GM18517 (cell line): ENCODE results near the gene CACNA2D1.

ENCODE experiments used
- ATAC-seq: cut with Tn5 transposase; IDR thresholded peaks from one replicate; pipeline ENCODE4 v1.9.1; 2021; ENCODE audit warnings: mild to moderate bottlenecking, moderate library complexity; ENCODE audit not compliant: unreplicated experiment

Gene CACNA2D1

DNA sequence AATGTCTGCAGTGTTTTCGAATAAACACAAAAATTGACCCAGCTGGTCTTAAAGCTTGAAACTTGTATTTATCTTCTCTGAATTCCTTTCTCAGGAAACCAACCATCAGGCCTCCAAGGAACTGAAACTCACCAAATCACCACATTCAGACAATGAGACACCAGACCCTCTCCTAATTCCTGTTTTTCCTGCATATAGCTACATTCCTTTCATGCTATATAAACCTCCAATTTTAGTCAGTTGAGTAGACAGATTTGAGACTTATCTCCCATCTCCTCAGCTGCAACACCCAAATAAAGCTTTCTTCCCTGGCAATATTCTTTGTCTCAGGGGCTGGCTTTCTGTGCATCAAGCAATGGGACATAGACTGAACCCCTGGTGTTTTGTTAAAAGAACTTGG is 317.0 kb downstream of the CACNA2D1 start:
- no peak for ATAC-seq

DNA sequence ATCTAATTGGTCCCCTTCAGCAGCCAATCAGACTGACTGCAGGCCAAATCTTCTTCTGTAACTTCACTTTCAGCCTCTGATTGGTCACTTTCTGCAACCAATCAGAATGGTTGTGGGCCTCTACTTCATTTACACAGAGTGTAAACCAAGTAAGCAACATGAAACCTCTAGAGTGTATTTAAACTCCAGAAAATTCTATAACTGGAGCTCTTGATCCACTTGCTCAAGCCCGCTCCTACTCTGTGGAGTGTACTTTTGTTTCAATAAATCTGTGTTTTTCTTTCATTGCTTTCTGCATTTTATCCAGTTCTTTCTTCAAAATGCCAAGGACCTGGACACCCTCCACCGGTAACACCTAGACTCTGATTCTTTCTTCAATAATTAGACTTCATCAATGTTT is 319.1 kb downstream of the CACNA2D1 start:
- ATAC-seq = no peak

DNA sequence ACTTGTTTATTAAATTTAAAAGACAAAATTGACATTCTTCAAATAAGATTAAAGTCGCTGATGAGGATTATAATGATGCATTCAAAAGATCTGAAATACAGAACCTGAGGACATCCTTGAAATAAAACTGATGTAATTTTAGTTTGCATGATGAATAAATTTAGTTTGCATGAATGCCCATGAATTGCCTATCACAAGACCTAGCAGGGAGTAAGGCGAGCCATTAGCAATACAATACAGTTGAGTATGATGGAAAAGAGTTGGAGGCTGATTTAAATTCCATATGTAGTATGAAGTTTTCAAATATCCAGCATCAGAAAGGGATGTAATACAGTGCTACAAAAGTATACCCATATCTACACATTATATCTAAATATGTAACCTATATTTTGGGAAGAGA is 321.3 kb downstream of the CACNA2D1 start:
- no peak for ATAC-seq

DNA sequence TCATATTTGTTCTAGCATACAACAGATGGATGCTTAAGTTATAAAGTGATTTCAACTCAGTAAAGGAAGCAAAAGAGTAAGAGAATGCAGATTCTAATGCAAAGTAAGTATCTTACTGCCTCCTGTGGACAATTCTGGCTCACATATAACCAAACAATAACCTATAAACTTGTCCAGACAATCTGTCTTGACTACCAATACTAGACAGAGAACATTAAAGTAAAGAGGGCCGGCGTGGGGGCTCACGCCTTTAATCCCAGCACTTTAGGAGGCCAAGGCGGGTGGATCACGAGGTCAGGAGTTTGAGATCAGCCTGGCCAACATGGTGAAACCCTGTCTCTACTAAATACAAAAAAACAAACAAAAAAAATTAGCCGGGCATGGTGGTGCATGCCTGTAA is 329.3 kb downstream of the CACNA2D1 start:
- no peak for ATAC-seq

DNA sequence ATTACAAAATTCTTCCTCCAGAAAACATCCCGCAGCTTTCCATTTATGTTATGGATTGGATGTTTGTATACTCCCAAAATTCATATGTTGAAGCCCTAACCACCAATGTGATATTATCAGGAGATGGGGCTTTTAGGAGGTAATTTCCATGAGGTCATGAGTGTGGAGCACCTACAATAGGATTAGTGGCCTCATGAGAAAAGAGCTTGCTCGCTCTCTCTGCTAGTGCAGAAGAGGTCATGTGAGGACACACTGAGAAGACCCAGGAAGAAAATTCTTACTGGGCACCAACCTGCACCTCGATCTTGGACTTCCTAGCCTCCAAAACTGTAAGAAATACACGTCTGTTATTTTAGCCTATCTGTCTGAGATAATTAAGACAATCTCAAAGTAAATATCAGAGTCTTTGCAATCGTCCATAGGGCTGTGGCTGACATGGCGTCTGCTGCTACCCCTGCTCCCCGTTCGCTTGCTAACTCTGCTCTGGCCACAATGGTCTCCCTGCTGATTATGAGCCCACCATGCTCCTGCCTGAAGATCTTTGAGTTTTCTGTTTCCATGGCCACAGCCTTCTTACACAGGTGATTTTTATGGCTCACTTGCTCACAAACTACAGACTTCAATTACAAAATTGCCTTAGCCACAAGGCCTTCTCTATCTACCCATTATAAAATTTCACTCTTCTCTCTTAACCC is 333.3 kb downstream of the CACNA2D1 start:
- no peak for ATAC-seq

DNA sequence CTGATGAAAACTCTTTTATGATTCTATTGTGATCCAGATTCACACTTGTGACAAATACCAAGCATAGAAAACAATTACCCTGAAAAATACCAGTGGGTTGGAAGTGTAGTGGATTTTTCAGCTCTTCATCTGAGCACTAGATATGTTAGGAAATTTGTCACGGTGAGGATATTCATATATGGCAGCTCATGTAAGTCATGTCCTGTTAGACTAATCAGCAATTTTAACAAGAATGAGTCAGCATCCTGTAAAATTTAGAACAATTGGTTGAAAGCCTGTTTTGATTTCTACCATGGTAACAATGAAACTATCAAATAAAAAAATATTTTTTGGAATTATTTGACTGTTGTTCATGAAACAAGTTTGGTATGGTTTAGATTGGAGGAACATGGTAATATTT is 334.3 kb downstream of the CACNA2D1 start:
- no peak for ATAC-seq

DNA sequence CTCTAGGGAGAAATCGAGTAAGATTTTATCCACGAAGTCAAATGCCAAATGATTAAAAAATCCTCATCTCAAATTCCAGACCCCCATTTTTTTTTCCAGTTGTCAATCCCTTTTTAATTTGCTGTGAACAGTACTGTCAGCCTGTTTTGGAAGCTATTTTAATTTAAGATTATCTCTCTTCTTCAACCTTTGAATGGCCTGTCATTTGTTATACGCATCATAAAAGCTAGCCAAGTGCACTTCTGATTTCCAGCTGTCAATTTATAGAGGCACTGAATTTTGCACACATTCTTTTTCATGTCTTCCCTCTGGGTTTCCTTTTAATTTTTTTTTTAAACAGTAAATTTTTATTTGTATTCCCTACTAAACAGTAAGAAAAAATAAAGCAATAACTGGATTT is 337.4 kb downstream of the CACNA2D1 start:
- ATAC-seq = no peak

DNA sequence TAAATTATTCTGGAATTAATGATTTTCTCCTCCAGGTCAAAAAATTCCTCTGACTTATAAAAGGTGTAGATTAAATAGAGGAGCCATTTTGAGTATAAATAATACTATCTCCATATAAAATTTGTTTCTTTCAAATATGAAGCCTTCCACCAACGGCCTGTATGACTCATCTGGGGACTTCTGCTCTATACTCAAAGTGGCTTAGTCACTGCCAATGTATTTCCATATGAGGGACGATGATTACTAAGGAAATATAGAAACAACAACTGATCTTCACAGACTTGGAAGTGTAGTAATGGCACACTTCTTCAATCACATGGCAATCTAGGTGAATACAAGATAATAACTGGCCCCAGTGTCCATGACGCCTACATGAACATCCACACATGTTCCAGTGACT is 338.1 kb downstream of the CACNA2D1 start:
- no peak for ATAC-seq

DNA sequence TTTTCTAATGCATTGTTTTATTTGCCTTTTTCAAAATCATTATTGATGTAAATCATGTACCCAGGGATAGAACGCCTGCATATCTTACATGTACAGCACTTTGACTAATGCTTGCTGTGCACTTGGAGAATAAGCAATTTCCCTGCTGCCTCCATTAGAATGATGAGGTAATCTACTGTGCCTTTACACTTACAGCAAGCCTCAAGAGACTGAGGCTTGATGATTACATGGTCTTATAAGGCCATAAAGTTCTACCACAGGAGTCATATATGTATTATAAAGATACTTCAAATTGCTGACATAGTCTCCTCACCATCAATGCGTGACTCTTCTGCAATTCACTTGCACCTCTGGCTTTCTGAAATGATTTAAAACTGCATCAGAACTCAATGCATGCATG is 345.2 kb downstream of the CACNA2D1 start:
- ATAC-seq = no peak

DNA sequence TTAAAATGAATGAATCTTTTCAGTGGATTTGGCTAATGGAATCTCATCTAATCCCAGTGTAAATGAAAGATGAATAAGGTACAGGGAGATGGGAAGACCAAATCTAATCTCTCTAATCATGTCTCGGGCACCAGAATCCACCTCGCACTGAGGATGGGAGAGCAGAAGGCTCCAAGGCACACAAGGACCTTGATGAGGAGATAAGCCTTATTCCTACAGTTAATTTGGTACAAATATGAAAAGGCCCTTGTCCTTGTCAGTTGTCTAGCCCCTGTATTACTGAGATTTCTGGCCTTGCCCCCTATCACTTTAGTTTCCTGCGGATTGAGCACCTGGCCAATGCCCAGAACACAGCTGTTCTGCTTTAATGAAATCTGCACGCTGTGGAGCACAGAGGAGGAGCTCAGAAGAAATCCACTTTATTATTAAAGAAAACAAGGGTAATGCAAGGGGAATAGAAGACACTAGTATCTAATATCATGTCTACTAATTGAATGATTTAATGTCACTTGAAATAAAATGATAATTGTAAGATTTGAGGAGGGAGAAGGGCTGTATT is 352.4 kb downstream of the CACNA2D1 start:
- no peak for ATAC-seq

DNA sequence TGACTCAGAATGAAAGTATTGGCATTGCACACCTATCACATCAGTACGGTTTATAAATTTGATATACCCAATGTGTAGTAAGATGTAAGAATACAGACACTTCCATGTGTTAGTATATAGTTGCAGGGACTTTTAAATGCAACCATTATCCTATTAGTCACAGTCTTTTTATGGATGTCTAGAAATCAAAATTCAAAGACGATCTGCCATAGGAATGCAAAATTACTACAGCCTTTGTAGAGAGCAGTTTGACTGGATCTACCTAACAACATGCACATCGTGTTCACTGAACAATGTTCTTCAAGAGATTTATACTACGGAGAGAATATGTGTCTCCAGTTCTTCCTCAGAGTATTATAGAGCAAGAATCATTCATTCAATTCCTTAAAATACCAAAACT is 356.5 kb downstream of the CACNA2D1 start:
- no peak for ATAC-seq

DNA sequence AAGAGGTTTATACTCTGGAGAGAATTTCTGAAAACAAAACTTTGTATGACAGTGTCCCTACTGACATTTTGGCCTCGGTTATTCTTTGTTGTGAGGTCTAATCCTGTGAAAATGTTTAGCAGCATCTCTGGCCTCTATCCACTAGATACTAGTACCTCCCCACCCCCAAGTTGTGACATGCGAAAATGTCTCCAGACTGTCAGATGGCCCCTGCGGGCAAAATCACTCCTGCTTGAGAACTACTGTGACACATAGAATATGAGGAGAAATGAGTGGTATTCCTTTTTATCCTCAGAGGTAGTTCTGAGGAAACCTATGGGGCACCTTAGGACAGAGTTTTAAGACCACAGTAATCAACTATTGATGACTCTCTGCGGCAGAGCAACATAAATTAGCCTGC is 358.5 kb downstream of the CACNA2D1 start:
- ATAC-seq = no peak

DNA sequence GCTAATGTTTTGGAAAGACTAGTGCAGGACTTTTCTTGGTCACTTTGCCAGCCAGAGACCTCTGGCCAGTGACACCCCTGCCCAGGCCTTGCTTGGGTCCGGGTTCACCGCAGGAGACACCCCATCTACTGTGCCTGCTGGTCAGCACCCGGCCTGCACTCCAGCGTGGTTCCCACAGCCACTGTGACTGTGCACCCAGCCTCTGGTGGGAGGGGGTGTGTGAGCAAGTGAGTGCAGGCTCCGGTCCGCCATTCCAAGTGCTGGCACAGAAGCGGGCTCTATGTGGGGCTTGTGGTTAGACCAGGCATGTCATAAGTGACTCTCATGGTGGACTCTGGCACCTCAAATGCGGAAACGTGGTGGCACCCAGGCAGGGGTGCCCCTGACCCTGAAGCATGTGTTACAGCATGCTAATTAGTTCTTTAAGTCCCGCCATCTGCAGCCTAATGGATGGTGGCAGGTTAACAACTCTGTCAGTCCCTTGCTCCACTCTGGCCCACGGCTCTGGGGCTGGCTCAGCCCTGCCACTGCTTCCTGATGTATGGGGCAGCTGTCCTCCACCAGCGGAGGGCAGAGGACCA is 361.8 kb downstream of the CACNA2D1 start:
- ATAC-seq = no peak

DNA sequence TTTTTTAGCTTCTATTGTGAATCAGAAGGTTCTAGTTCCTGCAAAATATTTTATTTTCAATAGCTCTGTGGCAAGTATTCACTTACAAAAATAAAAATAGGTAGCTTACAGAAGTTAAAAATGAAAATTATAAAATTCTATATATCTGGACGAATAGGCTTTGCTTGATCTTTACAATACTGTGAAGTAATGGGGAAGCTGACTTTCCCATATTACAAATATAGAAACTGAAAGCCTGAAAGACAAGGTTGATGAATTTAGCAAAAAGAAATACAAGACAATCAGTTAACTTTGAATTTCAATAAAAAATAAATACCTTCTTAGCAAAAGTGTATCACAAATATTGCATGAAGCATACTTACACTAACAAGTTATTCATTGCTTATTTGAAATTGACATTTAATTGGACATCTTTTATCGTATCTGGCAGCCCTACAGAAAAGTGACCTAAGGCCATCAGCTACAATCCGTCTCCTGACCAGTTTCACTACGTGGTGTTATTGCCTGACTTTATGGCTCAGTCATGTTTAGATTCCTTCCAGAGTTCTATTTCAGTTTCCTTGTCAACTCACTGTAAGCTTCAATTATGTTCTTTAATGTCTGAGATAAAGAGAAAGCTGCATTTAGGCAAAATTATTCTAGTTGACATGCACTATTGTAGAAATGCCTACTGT is 363.2 kb downstream of the CACNA2D1 start:
- ATAC-seq = no peak

DNA sequence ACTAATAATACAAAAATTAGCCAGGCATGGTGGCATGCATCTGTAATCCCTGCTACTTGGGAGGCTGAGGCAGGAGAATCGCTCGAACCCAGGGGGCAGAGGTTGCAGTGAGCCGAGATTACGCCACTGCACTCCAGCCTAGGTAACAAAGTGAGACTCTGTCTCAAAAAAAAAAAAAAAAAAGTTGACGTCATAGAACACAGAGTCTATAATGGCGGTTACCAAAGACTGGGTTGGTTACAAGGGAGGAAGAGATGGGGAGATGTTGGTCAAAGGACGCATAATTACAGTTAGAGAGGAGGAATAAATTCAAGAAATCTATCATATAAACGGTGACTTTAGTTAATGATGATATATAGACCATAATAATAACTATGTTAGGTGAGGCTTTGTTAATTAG is 364.1 kb downstream of the CACNA2D1 start:
- ATAC-seq = no peak

DNA sequence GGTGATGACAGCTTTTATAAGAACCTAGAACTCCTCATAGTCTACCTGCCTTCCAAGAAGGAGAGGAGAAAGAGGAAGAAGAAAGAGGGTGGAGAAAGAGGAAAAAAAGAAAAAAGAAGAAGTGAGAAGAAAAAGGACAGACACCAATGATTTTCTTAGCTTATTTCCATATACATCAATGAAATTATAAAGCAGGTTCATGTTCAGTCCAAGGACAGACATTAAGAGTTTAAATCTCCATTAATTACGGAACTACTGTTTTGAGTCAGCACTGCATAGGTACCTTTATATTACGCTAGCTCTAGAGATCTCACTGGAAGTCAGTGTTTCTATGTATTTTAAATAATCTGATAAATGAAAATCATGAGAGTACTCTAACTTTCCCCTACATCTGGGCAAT is 364.8 kb downstream of the CACNA2D1 start:
- ATAC-seq = no peak

DNA sequence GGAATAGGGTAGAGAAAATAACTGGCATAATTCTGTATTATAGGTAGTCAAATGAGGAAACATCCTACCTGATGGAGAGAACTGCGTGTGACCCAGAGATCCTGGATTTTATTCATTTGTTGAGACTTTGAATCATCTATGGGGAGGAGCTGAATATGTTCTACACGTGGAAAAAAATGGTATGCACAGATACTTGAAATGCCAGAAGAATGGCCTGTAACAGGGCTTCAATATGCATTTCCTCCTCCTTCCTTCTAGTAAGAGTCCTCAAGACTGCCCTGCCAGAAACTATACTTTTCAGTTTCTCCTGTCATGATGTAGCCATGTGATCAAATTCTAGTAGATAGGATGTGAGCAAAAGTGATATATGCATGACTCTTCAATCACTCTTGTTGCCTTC is 372.1 kb downstream of the CACNA2D1 start:
- ATAC-seq = no peak

DNA sequence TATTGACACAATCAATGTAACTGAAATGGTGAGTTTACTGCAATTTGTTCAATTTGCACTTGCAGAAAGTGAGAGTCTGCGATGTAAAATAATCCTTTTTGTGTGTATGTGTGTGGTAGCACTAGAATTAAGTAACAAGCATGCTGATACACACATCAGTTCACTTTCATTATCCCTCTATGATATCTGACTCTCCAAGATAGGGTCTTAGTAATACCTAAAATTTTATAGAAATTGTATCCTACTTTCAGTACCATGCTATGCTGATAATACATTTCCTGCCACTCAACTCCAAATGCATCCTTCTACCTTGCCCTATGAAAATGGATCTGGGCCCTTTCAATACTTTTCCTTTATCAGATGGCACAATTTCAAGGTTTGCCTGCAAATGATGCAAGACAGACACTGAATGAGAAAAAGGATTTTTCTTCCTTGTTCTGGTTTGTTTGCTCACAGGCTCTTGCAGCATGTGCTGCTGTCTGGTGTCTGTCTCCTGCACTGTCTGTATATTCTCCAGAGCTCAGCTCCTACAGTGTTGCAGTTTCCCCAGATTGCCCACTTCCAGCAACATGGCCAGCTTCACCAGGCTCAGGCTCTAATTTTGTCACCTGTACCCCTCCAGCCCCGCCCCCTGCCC is 375.8 kb downstream of the CACNA2D1 start:
- ATAC-seq = no peak

DNA sequence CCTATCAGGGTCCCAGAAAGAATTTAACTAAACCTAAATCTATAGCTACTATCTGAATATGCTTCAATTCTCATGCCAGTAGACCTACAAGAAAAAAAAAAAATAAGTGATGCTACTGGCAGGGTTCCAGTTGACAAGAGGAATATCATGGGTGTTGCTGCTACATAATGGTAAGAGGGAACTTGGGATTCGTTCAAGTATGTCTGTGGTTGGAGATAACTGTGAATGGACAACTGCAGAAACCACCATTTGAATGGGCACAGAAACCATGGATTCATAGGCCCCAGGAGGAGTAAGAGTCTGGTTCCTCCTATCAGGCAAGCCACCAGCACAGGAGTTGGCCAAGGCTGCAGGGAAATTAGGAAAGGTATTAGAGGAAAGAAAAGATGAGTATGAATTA is 386.1 kb downstream of the CACNA2D1 start:
- no peak for ATAC-seq

DNA sequence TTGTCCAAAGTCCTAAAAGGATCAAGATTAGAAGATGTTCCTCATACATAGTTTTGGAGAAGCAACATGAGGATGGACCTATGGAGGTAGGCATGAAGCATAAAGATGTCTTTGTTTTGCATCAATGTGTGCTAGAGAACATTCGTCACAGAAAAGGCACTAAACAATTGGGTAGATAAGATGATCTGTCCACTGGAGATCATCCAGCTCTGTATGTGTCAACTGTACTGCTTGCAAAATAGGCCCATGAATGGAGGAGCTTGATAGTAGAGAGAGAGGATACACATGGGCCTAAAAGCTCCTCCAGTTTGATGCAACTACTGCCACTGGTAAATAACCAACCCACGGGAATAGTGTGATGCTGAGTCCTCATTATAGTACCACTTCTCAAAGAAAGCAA is 387.3 kb downstream of the CACNA2D1 start:
- no peak for ATAC-seq

DNA sequence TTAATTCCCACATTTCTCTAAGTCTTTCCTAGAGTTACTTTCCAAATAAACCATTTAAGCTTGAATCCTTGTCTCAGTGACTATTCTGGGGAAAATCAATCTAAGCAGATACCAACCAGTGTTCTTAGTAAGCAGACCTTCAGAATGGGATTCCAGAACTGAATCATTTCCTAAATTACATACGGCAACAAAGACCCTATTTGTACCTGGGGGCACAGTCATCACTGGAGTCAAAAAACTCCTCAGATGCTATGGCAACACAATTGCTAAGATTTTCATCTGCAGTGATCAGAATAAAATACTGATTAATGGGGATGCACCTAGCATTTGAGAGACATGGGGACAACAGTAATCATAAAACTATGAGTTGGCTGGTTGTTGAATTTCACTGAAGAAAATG is 389.0 kb downstream of the CACNA2D1 start:
- ATAC-seq = no peak
